ENCODE measurements around the gene METAP2. TPM values are rescaled to one million over a fixed set of nuclear protein-coding genes. Genes with fewer than 3 reads are reported as not detected.

METAP2 gene
- total and polyA plus RNA-seq, 2 donors: 72.6 to 93.7 TPM

- H3K36me3 ChIP-seq (ENCODE audit: control insufficient read depth in 2 of 2, insufficient read depth in 2 of 2, low read length in 1 of 2): peaks cover 12 to 58% of the 10 kb centered on the region in 2 donors
- H3K4me3 ChIP-seq (ENCODE audit: low read length in 2 of 2): no peak overlapping the region
- 100% methylated on average over 2 of the region's 2 CpGs for WGBS
- H3K27me3 ChIP-seq (ENCODE audit: control insufficient read depth in 2 of 2, insufficient read depth in 1 of 2, low read length in 1 of 2): no peaks in the 10 kb centered on the region
- no peaks in the 10 kb centered on the region for H3K9me3 ChIP-seq (ENCODE audit: control insufficient read depth in 2 of 2, insufficient read depth in 1 of 2, low read length in 1 of 2)
- no peaks in the 10 kb centered on the region for H3K4me1 ChIP-seq (ENCODE audit: control insufficient read depth in 2 of 2, insufficient read depth in 2 of 2, low read length in 2 of 2)
- no peak overlapping the region for H3K27ac ChIP-seq (ENCODE audit: low read depth in 1 of 2, low read length in 1 of 2)
- DNase-seq (ENCODE audit: low read depth in 6 of 9, low spot score in 9 of 9): no peak
Observed at GRCh38 chr12:95492462-95492861, 18.5 kb downstream of the METAP2 start.

GRCh38 chr12:95494888-95495287 lies 20.9 kb downstream of the METAP2 start:
- no peaks in the 10 kb centered on the region for H3K27me3 ChIP-seq (ENCODE audit: control insufficient read depth in 2 of 2, insufficient read depth in 1 of 2, low read length in 1 of 2)
- WGBS: 99% methylated on average over 2 of the region's 2 CpGs
- no peaks in the 10 kb centered on the region for H3K9me3 ChIP-seq (ENCODE audit: control insufficient read depth in 2 of 2, insufficient read depth in 1 of 2, low read length in 1 of 2)
- no peak overlapping the region for H3K4me3 ChIP-seq (ENCODE audit: low read length in 2 of 2)
- peaks cover 26 to 73% of the 10 kb centered on the region in 2 donors for H3K36me3 ChIP-seq (ENCODE audit: control insufficient read depth in 2 of 2, insufficient read depth in 2 of 2, low read length in 1 of 2)
- DNase-seq (ENCODE audit: low read depth in 6 of 9, low spot score in 9 of 9): no peak
- no peaks in the 10 kb centered on the region for H3K4me1 ChIP-seq (ENCODE audit: control insufficient read depth in 2 of 2, insufficient read depth in 2 of 2, low read length in 2 of 2)
- H3K27ac ChIP-seq (ENCODE audit: low read depth in 1 of 2, low read length in 1 of 2): no peak overlapping the region

GRCh38 chr12:95495433-95495832 lies 21.5 kb downstream of the METAP2 start:
- Histone ChIP-seq H3K27me3 (ENCODE audit: control insufficient read depth in 2 of 2, insufficient read depth in 1 of 2, low read length in 1 of 2) (no peaks in the 10 kb centered on the region), H3K36me3 (ENCODE audit: control insufficient read depth in 2 of 2, insufficient read depth in 2 of 2, low read length in 1 of 2) (peaks cover 26 to 73% of the 10 kb centered on the region in 2 donors), H3K4me3 (ENCODE audit: low read length in 2 of 2) (no peak overlapping the region), H3K27ac (ENCODE audit: low read depth in 1 of 2, low read length in 1 of 2) (no peak overlapping the region), H3K9me3 (ENCODE audit: control insufficient read depth in 2 of 2, insufficient read depth in 1 of 2, low read length in 1 of 2) (no peaks in the 10 kb centered on the region), H3K4me1 (ENCODE audit: control insufficient read depth in 2 of 2, insufficient read depth in 2 of 2, low read length in 2 of 2) (no peaks in the 10 kb centered on the region)
- 99% methylated on average over 1 of the region's 1 CpG for WGBS
- no peak for DNase-seq (ENCODE audit: low read depth in 6 of 9, low spot score in 9 of 9)

GRCh38 chr12:95497031-95497430 lies 23.1 kb downstream of the METAP2 start:
- Histone ChIP-seq H3K9me3 (ENCODE audit: control insufficient read depth in 2 of 2, insufficient read depth in 1 of 2, low read length in 1 of 2) (no peaks in the 10 kb centered on the region), H3K4me1 (ENCODE audit: control insufficient read depth in 2 of 2, insufficient read depth in 2 of 2, low read length in 2 of 2) (no peaks in the 10 kb centered on the region), H3K27ac (ENCODE audit: low read depth in 1 of 2, low read length in 1 of 2) (no peak overlapping the region), H3K27me3 (ENCODE audit: control insufficient read depth in 2 of 2, insufficient read depth in 1 of 2, low read length in 1 of 2) (no peaks in the 10 kb centered on the region), H3K4me3 (ENCODE audit: low read length in 2 of 2) (no peak overlapping the region), H3K36me3 (ENCODE audit: control insufficient read depth in 2 of 2, insufficient read depth in 2 of 2, low read length in 1 of 2) (peaks cover 27 to 76% of the 10 kb centered on the region in 2 donors)
- 98% methylated on average over 4 of the region's 4 CpGs for WGBS
- no peak for DNase-seq (ENCODE audit: low read depth in 6 of 9, low spot score in 9 of 9)

GRCh38 chr12:95498968-95499367 lies 25.0 kb downstream of the METAP2 start:
- no peaks in the 10 kb centered on the region for H3K4me1 ChIP-seq (ENCODE audit: control insufficient read depth in 2 of 2, insufficient read depth in 2 of 2, low read length in 2 of 2)
- no peak overlapping the region for H3K27ac ChIP-seq (ENCODE audit: low read depth in 1 of 2, low read length in 1 of 2)
- peaks cover 35 to 73% of the 10 kb centered on the region in 2 donors for H3K36me3 ChIP-seq (ENCODE audit: control insufficient read depth in 2 of 2, insufficient read depth in 2 of 2, low read length in 1 of 2)
- 98% methylated on average over 5 of the region's 5 CpGs for WGBS
- no peaks in the 10 kb centered on the region for H3K9me3 ChIP-seq (ENCODE audit: control insufficient read depth in 2 of 2, insufficient read depth in 1 of 2, low read length in 1 of 2)
- DNase-seq (ENCODE audit: low read depth in 6 of 9, low spot score in 9 of 9): no peak
- H3K4me3 ChIP-seq (ENCODE audit: low read length in 2 of 2): no peak overlapping the region
- no peaks in the 10 kb centered on the region for H3K27me3 ChIP-seq (ENCODE audit: control insufficient read depth in 2 of 2, insufficient read depth in 1 of 2, low read length in 1 of 2)

GRCh38 chr12:95499772-95500171 lies 25.8 kb downstream of the METAP2 start:
- H3K27me3 ChIP-seq (ENCODE audit: control insufficient read depth in 2 of 2, insufficient read depth in 1 of 2, low read length in 1 of 2): no peaks in the 10 kb centered on the region
- WGBS: 100% methylated on average over 2 of the region's 2 CpGs
- no peaks in the 10 kb centered on the region for H3K4me1 ChIP-seq (ENCODE audit: control insufficient read depth in 2 of 2, insufficient read depth in 2 of 2, low read length in 2 of 2)
- no peak for DNase-seq (ENCODE audit: low read depth in 6 of 9, low spot score in 9 of 9)
- H3K4me3 ChIP-seq (ENCODE audit: low read length in 2 of 2): no peak overlapping the region
- H3K27ac ChIP-seq (ENCODE audit: low read depth in 1 of 2, low read length in 1 of 2): no peak overlapping the region
- no peaks in the 10 kb centered on the region for H3K9me3 ChIP-seq (ENCODE audit: control insufficient read depth in 2 of 2, insufficient read depth in 1 of 2, low read length in 1 of 2)
- peaks cover 43 to 77% of the 10 kb centered on the region in 2 donors for H3K36me3 ChIP-seq (ENCODE audit: control insufficient read depth in 2 of 2, insufficient read depth in 2 of 2, low read length in 1 of 2)

GRCh38 chr12:95504140-95504539 lies 30.2 kb downstream of the METAP2 start:
- no peaks in the 10 kb centered on the region for H3K4me1 ChIP-seq (ENCODE audit: control insufficient read depth in 2 of 2, insufficient read depth in 2 of 2, low read length in 2 of 2)
- DNase-seq (ENCODE audit: low read depth in 6 of 9, low spot score in 9 of 9): no peak
- H3K27me3 ChIP-seq (ENCODE audit: control insufficient read depth in 2 of 2, insufficient read depth in 1 of 2, low read length in 1 of 2): no peaks in the 10 kb centered on the region
- no peak overlapping the region for H3K27ac ChIP-seq (ENCODE audit: low read depth in 1 of 2, low read length in 1 of 2)
- no peak overlapping the region for H3K4me3 ChIP-seq (ENCODE audit: low read length in 2 of 2)
- H3K36me3 ChIP-seq (ENCODE audit: control insufficient read depth in 2 of 2, insufficient read depth in 2 of 2, low read length in 1 of 2): peaks cover 50 to 73% of the 10 kb centered on the region in 2 donors
- no peaks in the 10 kb centered on the region for H3K9me3 ChIP-seq (ENCODE audit: control insufficient read depth in 2 of 2, insufficient read depth in 1 of 2, low read length in 1 of 2)
- WGBS: 98% methylated on average over 4 of the region's 4 CpGs

- Histone ChIP-seq H3K4me1 (ENCODE audit: control insufficient read depth in 2 of 2, insufficient read depth in 2 of 2, low read length in 2 of 2) (no peaks in the 10 kb centered on the region), H3K27me3 (ENCODE audit: control insufficient read depth in 2 of 2, insufficient read depth in 1 of 2, low read length in 1 of 2) (no peaks in the 10 kb centered on the region), H3K9me3 (ENCODE audit: control insufficient read depth in 2 of 2, insufficient read depth in 1 of 2, low read length in 1 of 2) (no peaks in the 10 kb centered on the region), H3K36me3 (ENCODE audit: control insufficient read depth in 2 of 2, insufficient read depth in 2 of 2, low read length in 1 of 2) (peaks cover 48 to 70% of the 10 kb centered on the region in 2 donors), H3K27ac (ENCODE audit: low read depth in 1 of 2, low read length in 1 of 2) (no peak overlapping the region), H3K4me3 (ENCODE audit: low read length in 2 of 2) (no peak overlapping the region)
- DNase-seq (ENCODE audit: low read depth in 6 of 9, low spot score in 9 of 9): no peak
- 97% methylated on average over 5 of the region's 5 CpGs for WGBS
Observed at GRCh38 chr12:95505039-95505438, 31.1 kb downstream of the METAP2 start.

GRCh38 chr12:95506707-95507523 lies 33.0 kb downstream of the METAP2 start:
- WGBS: 97% methylated on average over 10 of the region's 10 CpGs
- Histone ChIP-seq H3K27ac (ENCODE audit: low read depth in 1 of 2, low read length in 1 of 2) (no peak overlapping the region), H3K27me3 (ENCODE audit: control insufficient read depth in 2 of 2, insufficient read depth in 1 of 2, low read length in 1 of 2) (no peaks in the 10 kb centered on the region)

More at GRCh38 chr12:95506707-95507523, 33.0 kb downstream of the METAP2 start:
- Histone ChIP-seq H3K4me1 (ENCODE audit: control insufficient read depth in 2 of 2, insufficient read depth in 2 of 2, low read length in 2 of 2) (no peaks in the 10 kb centered on the region), H3K36me3 (ENCODE audit: control insufficient read depth in 2 of 2, insufficient read depth in 2 of 2, low read length in 1 of 2) (peaks cover 42 to 71% of the 10 kb centered on the region in 2 donors), H3K9me3 (ENCODE audit: control insufficient read depth in 2 of 2, insufficient read depth in 1 of 2, low read length in 1 of 2) (no peaks in the 10 kb centered on the region), H3K4me3 (ENCODE audit: low read length in 2 of 2) (no peak overlapping the region)
- DNase-seq (ENCODE audit: low read depth in 6 of 9, low spot score in 9 of 9): no peak

Measured in thymus (tissue), 11 donors.